ENCODE measurements around the gene OPN4. TPM values are rescaled to one million over a fixed set of nuclear protein-coding genes. Genes with fewer than 3 reads are reported as not detected.
A peak's percentile ranks its signal among the peaks of the same experiment; 100 is the strongest.

OPN4 gene
- total RNA-seq, 2 donors from 2014 or later = not detected

GRCh38 chr10:86673216-86673826 lies 19.0 kb downstream of the OPN4 start:
- Histone ChIP-seq H3K4me3 (ENCODE audit: low read length) (no peak overlapping the region), H3K27ac (ENCODE audit: low read depth, low read length) (peak overlapping the region; percentile 47), H3K9ac (ENCODE audit: extremely low read depth, low read length, poor library complexity, severe bottlenecking) (no peak overlapping the region), H3K36me3 (ENCODE audit: control insufficient read depth, insufficient read depth, low read length) (no peaks in the 10 kb centered on the region), H3K4me1 (ENCODE audit: control insufficient read depth, insufficient read depth, low read length) (peaks cover 29% of the 10 kb centered on the region), H3K27me3 (ENCODE audit: control insufficient read depth, insufficient read depth, low read length, poor library complexity, severe bottlenecking) (no peaks in the 10 kb centered on the region), H3K9me3 (ENCODE audit: control insufficient read depth, low read length) (no peaks in the 10 kb centered on the region)
- 75 to 83% methylated on average over 1 to 6 of the region's 6 CpGs for WGBS, 2 experiments (ENCODE audit: insufficient coverage in 1 of 2, insufficient read length in 1 of 2)
- DNase-seq = no peak
- TF ChIP-seq CTCF (conservative IDR thresholded peaks at IDR 0.05) = no peak
- no peak overlapping the region for H3K4me3 Mint-ChIP-seq
- peaks cover 3% of the 10 kb centered on the region for H3K27me3 Mint-ChIP-seq (ENCODE audit: insufficient read depth)
- no peaks in the 10 kb centered on the region for H3K9me3 Mint-ChIP-seq
- H3K36me3 Mint-ChIP-seq (ENCODE audit: low read depth) = no peaks in the 10 kb centered on the region
- no peak overlapping the region for H3K27ac Mint-ChIP-seq
- peaks cover 21% of the 10 kb centered on the region for H3K4me1 Mint-ChIP-seq

DNA sequence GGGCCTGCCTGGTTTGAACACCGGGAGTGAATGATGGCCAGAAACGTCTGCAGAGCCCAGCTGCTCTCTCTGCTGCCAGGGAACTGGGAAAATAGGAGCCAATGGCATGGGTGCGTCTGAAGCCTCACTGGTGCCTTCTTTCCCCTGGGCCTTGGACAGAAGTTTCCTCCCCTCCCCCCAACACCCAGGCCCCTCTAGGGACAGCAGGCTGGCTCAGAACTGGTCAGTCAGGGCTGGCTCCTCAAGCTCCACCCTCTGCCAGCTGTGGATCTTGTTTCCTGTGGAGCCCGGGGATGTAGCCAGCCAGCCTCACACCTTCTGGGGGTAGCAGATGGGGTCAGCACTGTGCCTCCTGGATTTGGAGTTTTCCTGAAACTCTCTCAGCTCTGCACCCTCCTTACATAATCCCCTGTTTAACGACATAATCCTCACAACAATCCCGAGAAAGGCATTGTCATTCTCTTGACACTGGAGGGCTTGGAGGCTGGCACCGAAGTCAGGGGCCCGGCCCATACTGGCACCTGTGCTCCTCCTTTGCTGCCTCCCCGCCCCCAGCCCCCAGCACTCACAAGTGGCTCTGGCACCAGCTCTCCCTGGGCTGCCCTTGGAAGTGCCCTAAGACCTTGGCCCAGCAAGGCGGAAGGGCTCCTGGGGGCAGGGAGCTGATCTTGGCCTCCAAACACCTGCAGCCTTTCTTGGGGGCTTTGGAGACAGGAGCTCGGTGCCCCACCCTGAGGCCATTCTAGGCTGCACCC lies 19.7 kb downstream of the OPN4 start:
- 70 to 71% methylated on average over 9 to 11 of the region's 11 CpGs for WGBS, 2 experiments (ENCODE audit: insufficient coverage in 1 of 2, insufficient read length in 1 of 2)
- Histone ChIP-seq H3K36me3 (ENCODE audit: control insufficient read depth, insufficient read depth, low read length) (no peaks in the 10 kb centered on the region), H3K27ac (ENCODE audit: low read depth, low read length) (peak overlapping the region; percentile 53), H3K27me3 (ENCODE audit: control insufficient read depth, insufficient read depth, low read length, poor library complexity, severe bottlenecking) (no peaks in the 10 kb centered on the region), H3K9me3 (ENCODE audit: control insufficient read depth, low read length) (no peaks in the 10 kb centered on the region), H3K4me1 (ENCODE audit: control insufficient read depth, insufficient read depth, low read length) (peaks cover 24% of the 10 kb centered on the region), H3K9ac (ENCODE audit: extremely low read depth, low read length, poor library complexity, severe bottlenecking) (no peak overlapping the region), H3K4me3 (ENCODE audit: low read length) (no peak overlapping the region)
- Mint-ChIP-seq H3K4me3 (no peak overlapping the region), H3K36me3 (ENCODE audit: low read depth) (no peaks in the 10 kb centered on the region), H3K27me3 (ENCODE audit: insufficient read depth) (peaks cover 3% of the 10 kb centered on the region), H3K4me1 (peaks cover 21% of the 10 kb centered on the region), H3K9me3 (no peaks in the 10 kb centered on the region), H3K27ac (peak overlapping the region; percentile 73)
- DNase-seq = peak; percentile 70
- peak; percentile 13 for TF ChIP-seq CTCF (conservative IDR thresholded peaks at IDR 0.05)

DNA sequence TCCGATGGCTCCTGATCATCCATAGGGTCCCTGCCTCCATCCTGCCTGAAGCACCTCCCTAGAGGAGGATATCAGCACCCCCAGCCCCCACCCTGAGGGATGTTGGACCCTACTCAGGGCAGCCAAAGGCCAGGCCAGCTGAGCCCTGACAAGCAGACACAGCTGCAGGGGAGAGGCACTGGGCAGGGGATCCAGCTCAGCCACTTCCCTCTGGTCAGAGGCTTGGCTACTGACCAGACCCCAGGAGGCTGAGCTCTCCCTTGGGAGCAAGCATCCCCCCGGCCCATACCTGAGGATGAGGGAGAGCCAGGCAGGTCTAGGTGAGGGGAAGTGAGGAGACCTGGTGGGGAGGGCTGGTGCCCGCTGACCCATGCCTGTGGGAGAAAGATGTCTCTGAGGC lies 20.6 kb downstream of the OPN4 start:
- H3K27ac ChIP-seq (ENCODE audit: low read depth, low read length) = no peak overlapping the region
- WGBS, 2 experiments (ENCODE audit: insufficient coverage in 1 of 2, insufficient read length in 1 of 2) = 92 to 100% methylated on average over 1 to 3 of the region's 3 CpGs

More for the DNA sequence above, 20.6 kb downstream of the OPN4 start:
- Histone ChIP-seq H3K27me3 (ENCODE audit: control insufficient read depth, insufficient read depth, low read length, poor library complexity, severe bottlenecking) (no peaks in the 10 kb centered on the region), H3K4me3 (ENCODE audit: low read length) (no peak overlapping the region), H3K9me3 (ENCODE audit: control insufficient read depth, low read length) (no peaks in the 10 kb centered on the region), H3K36me3 (ENCODE audit: control insufficient read depth, insufficient read depth, low read length) (no peaks in the 10 kb centered on the region), H3K4me1 (ENCODE audit: control insufficient read depth, insufficient read depth, low read length) (peaks cover 24% of the 10 kb centered on the region), H3K9ac (ENCODE audit: extremely low read depth, low read length, poor library complexity, severe bottlenecking) (no peak overlapping the region)
- Mint-ChIP-seq H3K36me3 (ENCODE audit: low read depth) (no peaks in the 10 kb centered on the region), H3K27ac (no peak overlapping the region), H3K4me1 (peaks cover 21% of the 10 kb centered on the region), H3K4me3 (no peak overlapping the region), H3K27me3 (ENCODE audit: insufficient read depth) (peaks cover 3% of the 10 kb centered on the region), H3K9me3 (no peaks in the 10 kb centered on the region)
- no peak for DNase-seq
- TF ChIP-seq CTCF (conservative IDR thresholded peaks at IDR 0.05) = no peak
